Measurements from ENCODE around the gene PRAMEF1.

The PRAMEF1 gene

GRCh38 chr1:12776801-12777557 is 14.2 kb upstream of the PRAMEF1 start:
- TF ChIP-seq, protein P1, sequence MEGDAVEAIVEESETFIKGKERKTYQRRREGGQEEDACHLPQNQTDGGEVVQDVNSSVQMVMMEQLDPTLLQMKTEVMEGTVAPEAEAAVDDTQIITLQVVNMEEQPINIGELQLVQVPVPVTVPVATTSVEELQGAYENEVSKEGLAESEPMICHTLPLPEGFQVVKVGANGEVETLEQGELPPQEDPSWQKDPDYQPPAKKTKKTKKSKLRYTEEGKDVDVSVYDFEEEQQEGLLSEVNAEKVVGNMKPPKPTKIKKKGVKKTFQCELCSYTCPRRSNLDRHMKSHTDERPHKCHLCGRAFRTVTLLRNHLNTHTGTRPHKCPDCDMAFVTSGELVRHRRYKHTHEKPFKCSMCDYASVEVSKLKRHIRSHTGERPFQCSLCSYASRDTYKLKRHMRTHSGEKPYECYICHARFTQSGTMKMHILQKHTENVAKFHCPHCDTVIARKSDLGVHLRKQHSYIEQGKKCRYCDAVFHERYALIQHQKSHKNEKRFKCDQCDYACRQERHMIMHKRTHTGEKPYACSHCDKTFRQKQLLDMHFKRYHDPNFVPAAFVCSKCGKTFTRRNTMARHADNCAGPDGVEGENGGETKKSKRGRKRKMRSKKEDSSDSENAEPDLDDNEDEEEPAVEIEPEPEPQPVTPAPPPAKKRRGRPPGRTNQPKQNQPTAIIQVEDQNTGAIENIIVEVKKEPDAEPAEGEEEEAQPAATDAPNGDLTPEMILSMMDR (IDR thresholded peaks at IDR 0.05): no peak

DNA sequence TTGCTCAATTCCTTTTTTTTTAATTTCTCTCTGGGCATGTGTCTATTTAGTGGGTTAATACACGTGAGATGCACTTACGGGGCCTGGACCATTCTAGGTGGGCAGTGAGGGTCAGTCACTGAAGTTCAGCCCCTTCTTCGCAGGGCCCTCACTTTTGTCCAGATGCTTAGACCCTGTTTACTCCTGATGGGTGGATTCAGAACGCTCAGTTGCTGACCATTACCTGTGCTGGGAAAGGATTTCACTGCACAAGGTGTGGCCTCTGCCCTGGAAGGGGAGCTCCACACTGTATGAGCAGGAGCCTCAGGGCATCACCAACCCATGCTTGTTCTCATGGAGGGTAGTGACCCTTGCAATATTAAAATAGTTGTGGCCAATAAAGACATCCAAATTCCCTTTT is 13.1 kb upstream of the PRAMEF1 start:
- TF ChIP-seq, protein P1 (IDR thresholded peaks at IDR 0.05): no peak

DNA sequence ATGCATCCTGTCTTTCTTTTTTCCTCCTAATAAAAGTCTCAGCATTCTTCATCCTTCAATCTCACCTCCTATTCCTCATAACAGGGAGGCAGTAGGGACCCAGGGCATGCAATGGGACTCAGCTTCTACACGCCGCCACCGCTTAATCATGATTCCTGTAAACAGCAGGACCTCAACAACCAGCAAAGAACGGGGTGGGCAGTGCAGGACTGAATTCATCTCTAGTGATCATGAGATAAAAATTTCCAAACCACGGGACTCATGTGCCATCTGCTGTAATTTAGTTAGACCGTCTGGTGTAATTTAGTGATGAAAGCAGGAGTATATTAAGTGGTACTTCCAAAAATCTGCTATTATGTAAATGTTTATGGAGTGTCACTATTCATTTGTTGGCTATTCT is 12.3 kb upstream of the PRAMEF1 start:
- TF ChIP-seq, protein P1 (IDR thresholded peaks at IDR 0.05): no peak

- TF ChIP-seq, protein P1 (IDR thresholded peaks at IDR 0.05): peak; percentile 46; the same call in 1 of the 2 replicates
These were observed 7.4 kb upstream of the PRAMEF1 start for GRCh38 chr1:12783783-12784182.

- TF ChIP-seq, protein P1 (IDR thresholded peaks at IDR 0.05): no peak
These were observed 7.7 kb downstream of the PRAMEF1 start for GRCh38 chr1:12798911-12799310.

DNA sequence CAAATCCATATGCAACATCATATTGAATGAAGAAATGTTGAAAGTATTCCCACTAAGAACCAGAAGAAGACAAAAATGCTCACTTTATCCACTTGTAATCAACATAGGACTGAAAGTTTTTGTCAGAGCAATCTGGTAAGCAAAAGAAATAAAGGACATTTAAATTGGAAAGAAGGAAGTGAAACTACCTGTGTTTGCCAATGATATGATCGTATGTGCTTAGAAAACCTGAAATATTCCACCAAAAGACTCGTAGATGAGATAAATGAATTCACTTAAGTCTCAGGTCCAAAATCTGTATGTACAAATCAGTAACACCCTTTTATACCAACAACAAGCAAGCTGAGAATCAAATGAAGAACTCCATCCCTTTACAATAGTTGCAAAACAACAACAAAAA is 8.5 kb downstream of the PRAMEF1 start:
- TF ChIP-seq, protein P1 (IDR thresholded peaks at IDR 0.05): no peak

GRCh38 chr1:12809933-12810332 is 18.7 kb downstream of the PRAMEF1 start:
- TF ChIP-seq, protein P1 (IDR thresholded peaks at IDR 0.05): no peak

Data from LNCAP (cell line).